22Rv1 (cell line): ENCODE data around the gene CRKL.

Experiments
- ZFX ChIP-seq: fragments of 450-650 bp; IDR thresholded peaks from 2 replicates; pipeline ENCODE4 v1.6.1; 2017; ENCODE audit warnings: antibody characterized with exemption, borderline replicate concordance
- TF ChIP-seq, protein P1 (sequence below): fragments of 450-650 bp; IDR thresholded peaks from 2 replicates; pipeline ENCODE4 v1.5.1; 2017; ENCODE audit warnings: mild to moderate bottlenecking

DNA sequence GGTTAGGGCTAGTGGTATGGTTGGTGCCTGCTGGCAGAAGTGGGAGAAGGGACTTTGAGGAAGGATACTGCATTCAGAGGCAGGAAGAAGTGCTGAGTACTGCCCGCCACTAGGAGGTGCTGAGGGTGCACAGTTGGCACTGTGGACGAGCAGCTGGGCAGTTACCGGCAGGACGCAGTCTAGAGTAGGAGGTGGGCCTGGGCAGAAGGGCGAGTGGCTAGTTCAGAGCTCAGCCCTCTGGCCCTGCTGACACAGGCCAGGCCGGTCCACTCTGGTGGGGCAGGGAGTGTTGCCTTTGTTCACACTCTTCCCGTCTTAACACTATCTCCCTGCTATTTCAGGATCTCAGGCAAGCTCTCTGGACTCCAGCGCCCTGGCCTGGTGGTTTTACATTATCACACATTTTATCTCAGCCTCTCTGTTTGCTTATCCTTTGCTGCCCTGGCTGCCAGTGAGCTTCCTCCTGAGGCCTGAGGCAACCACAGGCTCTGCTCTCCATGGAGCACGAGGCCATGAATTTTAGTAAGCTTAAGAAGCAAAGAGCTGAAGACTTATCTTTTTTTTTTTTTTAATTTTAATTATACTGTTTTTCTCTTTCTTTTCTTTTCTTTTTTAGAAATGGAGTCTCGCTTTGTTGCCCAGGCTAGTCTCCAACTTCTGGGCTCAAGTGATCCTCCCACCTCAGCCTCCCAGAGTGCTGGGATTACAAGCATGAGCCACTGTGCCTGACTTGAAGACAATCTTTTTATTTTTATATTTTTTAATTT is 31.5 kb upstream of the CRKL start:
- TF ChIP-seq, protein P1, sequence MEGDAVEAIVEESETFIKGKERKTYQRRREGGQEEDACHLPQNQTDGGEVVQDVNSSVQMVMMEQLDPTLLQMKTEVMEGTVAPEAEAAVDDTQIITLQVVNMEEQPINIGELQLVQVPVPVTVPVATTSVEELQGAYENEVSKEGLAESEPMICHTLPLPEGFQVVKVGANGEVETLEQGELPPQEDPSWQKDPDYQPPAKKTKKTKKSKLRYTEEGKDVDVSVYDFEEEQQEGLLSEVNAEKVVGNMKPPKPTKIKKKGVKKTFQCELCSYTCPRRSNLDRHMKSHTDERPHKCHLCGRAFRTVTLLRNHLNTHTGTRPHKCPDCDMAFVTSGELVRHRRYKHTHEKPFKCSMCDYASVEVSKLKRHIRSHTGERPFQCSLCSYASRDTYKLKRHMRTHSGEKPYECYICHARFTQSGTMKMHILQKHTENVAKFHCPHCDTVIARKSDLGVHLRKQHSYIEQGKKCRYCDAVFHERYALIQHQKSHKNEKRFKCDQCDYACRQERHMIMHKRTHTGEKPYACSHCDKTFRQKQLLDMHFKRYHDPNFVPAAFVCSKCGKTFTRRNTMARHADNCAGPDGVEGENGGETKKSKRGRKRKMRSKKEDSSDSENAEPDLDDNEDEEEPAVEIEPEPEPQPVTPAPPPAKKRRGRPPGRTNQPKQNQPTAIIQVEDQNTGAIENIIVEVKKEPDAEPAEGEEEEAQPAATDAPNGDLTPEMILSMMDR, result peak; percentile 96
- TF ChIP-seq ZFX, result no peak
